ENCODE data around the gene DNAJC17.

DNA sequence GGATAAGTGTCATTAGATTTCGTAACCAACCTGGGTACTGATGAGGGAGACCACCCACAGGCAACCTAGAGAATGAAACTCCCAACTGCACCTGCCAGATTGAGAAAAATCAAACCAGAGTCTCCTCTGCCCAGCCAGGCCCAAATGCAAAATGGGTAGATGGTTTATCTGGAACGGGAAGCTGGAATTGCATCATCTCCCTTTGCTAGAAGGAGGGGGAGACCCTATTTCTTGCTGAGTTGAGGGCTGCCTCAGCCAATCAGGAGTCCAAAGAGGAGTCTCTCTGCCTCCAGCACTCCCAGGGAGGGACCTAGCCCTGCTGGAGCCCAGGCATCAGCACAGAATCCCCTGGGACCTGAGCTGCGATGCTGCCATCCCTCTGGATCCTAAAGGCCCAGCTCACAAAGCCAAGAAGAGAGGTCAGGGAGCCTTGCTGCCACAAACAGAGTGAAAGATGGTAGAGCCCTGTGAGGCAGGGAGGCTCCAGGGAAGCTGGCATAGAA lies 60.3 kb downstream of the DNAJC17 start:
- TF ChIP-seq CTCF (IDR thresholded peaks at IDR 0.05; ENCODE audit: poor library complexity), result no peak
- no peak for TF ChIP-seq EZH2 (IDR thresholded peaks at IDR 0.05; ENCODE audit: borderline replicate concordance)
- no peak for TF ChIP-seq EZH2phosphoT487 (IDR thresholded peaks at IDR 0.05; ENCODE audit: low read depth, severe bottlenecking, unreplicated experiment)

Measured in hepatocyte (in vitro differentiated cells).